Neural crest cell (in vitro differentiated cells): ENCODE results near the gene PLCB3. TPM values are rescaled to one million over a fixed set of nuclear protein-coding genes. Genes with fewer than 3 reads are reported as not detected.
A peak's percentile ranks its signal among the peaks of the same experiment; 100 is the strongest.
"Not testable (repeated sequence)": the region's sequence is repeated elsewhere in the genome, so short reads cannot be mapped to it uniquely, and the experiment has no call there.

Experiments used
- DNase-seq: peaks from one replicate; pipeline ENCODE4 v3.0.0; 2021; ENCODE audit warnings: low read depth, mixed read lengths, low spot score
- H3K27ac Mint-ChIP-seq: one replicate; pipeline ENCODE4 v1.8.0; 2021; ENCODE audit warnings: mild to moderate bottlenecking, mixed read lengths; ENCODE audit not compliant: unreplicated experiment
- H3K27me3 Mint-ChIP-seq: 2 replicates; pipeline ENCODE4 v1.8.0; 2021; ENCODE audit warnings: low read depth, mild to moderate bottlenecking, mixed read lengths
- H3K36me3 Mint-ChIP-seq: 2 replicates; pipeline ENCODE4 v1.8.0; 2021; ENCODE audit warnings: low read depth, mild to moderate bottlenecking, mixed read lengths
- H3K4me1 Mint-ChIP-seq: 2 replicates; pipeline ENCODE4 v1.8.0; 2021; ENCODE audit warnings: mixed read lengths
- H3K4me3 Mint-ChIP-seq: one replicate; pipeline ENCODE4 v1.8.0; 2021; ENCODE audit warnings: mild to moderate bottlenecking, mixed read lengths
- H3K9me3 Mint-ChIP-seq: 2 replicates; pipeline ENCODE4 v1.8.0; 2021; ENCODE audit warnings: mixed read lengths
- total RNA-seq: library from RNA; stranded (reverse); gene quantifications from 2 replicates; pipeline ENCODE4 v1.2.1, GENCODE V29; 2021
- TF ChIP-seq, protein P1 (sequence below): fragments of 200-600 bp; sonication (generic); conservative IDR thresholded peaks from 2 replicates; pipeline ENCODE4 v1.5.0; 2021; ENCODE audit warnings: antibody characterized with exemption, mild to moderate bottlenecking

PLCB3 gene
- total RNA-seq, 1 donor from 2014 or later: 36.4 TPM

GRCh38 chr11:64312947-64313346 lies 61.6 kb downstream of the PLCB3 start:
- peak overlapping the region; percentile 76 for H3K4me3 Mint-ChIP-seq
- no peaks in the 10 kb centered on the region for H3K36me3 Mint-ChIP-seq
- TF ChIP-seq, protein P1, sequence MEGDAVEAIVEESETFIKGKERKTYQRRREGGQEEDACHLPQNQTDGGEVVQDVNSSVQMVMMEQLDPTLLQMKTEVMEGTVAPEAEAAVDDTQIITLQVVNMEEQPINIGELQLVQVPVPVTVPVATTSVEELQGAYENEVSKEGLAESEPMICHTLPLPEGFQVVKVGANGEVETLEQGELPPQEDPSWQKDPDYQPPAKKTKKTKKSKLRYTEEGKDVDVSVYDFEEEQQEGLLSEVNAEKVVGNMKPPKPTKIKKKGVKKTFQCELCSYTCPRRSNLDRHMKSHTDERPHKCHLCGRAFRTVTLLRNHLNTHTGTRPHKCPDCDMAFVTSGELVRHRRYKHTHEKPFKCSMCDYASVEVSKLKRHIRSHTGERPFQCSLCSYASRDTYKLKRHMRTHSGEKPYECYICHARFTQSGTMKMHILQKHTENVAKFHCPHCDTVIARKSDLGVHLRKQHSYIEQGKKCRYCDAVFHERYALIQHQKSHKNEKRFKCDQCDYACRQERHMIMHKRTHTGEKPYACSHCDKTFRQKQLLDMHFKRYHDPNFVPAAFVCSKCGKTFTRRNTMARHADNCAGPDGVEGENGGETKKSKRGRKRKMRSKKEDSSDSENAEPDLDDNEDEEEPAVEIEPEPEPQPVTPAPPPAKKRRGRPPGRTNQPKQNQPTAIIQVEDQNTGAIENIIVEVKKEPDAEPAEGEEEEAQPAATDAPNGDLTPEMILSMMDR: no peak
- no peak for DNase-seq
- H3K27ac Mint-ChIP-seq: no peak overlapping the region
- no peaks in the 10 kb centered on the region for H3K27me3 Mint-ChIP-seq
- H3K4me1 Mint-ChIP-seq: peaks cover 22% of the 10 kb centered on the region
- H3K9me3 Mint-ChIP-seq: no peaks in the 10 kb centered on the region

DNA sequence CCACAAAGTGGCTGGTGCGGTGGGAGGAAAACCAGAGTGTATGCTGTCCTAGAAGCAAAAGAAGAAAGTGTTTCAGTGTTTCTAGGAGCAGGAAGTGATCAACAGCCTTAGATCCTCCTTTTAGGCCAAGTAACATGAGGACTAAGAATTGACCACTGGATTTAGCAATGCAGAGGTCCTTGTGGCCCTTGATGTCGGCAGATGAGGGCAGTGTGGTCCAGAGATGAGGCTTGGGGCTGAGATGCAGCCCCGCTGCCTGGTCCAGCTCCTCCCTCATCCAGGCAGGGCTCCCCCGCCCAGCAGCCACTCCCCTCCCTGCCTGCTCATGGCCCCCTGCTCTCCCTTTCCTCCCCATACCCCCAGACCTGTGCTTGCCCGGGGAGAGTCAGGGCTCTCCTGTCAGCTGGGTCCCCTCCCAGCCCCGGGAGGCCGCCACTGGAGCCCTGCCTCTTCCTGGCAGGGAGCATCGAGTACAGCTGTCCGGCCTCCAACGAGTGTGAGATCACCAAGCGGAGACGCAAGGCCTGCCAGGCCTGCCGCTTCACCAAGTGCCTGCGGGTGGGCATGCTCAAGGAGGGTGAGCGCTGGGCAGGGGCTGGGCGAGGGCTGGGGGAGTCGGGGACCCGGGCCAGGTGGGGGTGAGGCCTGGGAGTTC lies 62.3 kb downstream of the PLCB3 start:
- DNase-seq: no peak

DNA sequence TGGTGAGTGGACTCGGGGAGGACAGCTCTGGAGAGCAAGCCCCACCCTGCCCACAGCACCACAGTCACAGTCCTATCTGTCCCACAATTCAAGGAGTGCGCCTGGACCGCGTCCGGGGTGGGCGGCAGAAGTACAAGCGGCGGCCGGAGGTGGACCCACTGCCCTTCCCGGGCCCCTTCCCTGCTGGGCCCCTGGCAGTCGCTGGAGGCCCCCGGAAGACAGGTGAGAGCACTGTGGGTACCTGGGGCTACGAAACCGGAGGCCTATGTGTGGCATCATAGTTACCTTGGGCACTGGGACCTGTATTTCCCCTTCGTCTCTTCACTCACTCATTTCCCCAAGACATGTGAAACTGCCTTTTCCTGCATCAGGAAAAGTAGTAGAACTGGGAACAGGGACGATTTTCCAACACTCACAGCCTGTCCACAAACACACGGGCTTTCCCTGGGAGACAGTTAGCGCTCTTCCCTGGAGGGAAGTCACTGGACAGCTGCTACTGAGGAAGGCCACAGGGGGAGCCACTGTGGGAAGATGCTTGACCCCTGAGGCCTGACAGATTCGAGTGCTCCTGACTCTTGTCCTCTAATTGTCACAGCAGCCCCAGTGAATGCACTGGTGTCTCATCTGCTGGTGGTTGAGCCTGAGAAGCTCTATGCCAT lies 62.9 kb downstream of the PLCB3 start:
- TF ChIP-seq, protein P1: peak; percentile 41
- H3K9me3 Mint-ChIP-seq: no peaks in the 10 kb centered on the region
- H3K4me1 Mint-ChIP-seq: peaks cover 31% of the 10 kb centered on the region
- DNase-seq: no peak
- H3K4me3 Mint-ChIP-seq: peak overlapping the region; percentile 79
- H3K27ac Mint-ChIP-seq: peak overlapping the region; percentile 93
- H3K36me3 Mint-ChIP-seq: no peaks in the 10 kb centered on the region
- H3K27me3 Mint-ChIP-seq: no peaks in the 10 kb centered on the region

More for the DNA sequence above, 62.3 kb downstream of the PLCB3 start:
- H3K4me1 Mint-ChIP-seq: peaks cover 26% of the 10 kb centered on the region
- peak overlapping the region; percentile 76 for H3K4me3 Mint-ChIP-seq
- H3K27me3 Mint-ChIP-seq: no peaks in the 10 kb centered on the region
- H3K27ac Mint-ChIP-seq: no peak overlapping the region
- no peaks in the 10 kb centered on the region for H3K9me3 Mint-ChIP-seq
- H3K36me3 Mint-ChIP-seq: no peaks in the 10 kb centered on the region
- TF ChIP-seq, protein P1: no peak

GRCh38 chr11:64314805-64315561 lies 63.7 kb downstream of the PLCB3 start:
- Mint-ChIP-seq H3K27ac (no peak overlapping the region), H3K27me3 (no peaks in the 10 kb centered on the region), H3K36me3 (no peaks in the 10 kb centered on the region), H3K9me3 (no peaks in the 10 kb centered on the region), H3K4me1 (peaks cover 33% of the 10 kb centered on the region), H3K4me3 (peak overlapping the region; percentile 79)
- no peak for DNase-seq
- TF ChIP-seq, protein P1: no peak

DNA sequence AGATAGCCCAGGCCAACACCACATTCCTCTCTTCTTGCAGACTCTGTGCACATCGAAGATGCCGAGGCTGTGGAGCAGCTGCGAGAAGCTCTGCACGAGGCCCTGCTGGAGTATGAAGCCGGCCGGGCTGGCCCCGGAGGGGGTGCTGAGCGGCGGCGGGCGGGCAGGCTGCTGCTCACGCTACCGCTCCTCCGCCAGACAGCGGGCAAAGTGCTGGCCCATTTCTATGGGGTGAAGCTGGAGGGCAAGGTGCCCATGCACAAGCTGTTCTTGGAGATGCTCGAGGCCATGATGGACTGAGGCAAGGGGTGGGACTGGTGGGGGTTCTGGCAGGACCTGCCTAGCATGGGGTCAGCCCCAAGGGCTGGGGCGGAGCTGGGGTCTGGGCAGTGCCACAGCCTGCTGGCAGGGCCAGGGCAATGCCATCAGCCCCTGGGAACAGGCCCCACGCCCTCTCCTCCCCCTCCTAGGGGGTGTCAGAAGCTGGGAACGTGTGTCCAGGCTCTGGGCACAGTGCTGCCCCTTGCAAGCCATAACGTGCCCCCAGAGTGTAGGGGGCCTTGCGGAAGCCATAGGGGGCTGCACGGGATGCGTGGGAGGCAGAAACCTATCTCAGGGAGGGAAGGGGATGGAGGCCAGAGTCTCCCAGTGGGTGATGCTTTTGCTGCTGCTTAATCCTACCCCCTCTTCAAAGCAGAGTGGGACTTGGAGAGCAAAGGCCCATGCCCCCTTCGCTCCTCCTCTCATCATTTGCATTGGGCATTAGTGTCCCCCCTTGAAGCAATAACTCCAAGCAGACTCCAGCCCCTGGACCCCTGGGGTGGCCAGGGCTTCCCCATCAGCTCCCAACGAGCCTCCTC lies 64.6 kb downstream of the PLCB3 start:
- not testable (repeated sequence) for DNase-seq, H3K27ac Mint-ChIP-seq, H3K36me3 Mint-ChIP-seq, H3K27me3 Mint-ChIP-seq, H3K9me3 Mint-ChIP-seq
- H3K4me3 Mint-ChIP-seq: peak overlapping the region; percentile 94
- H3K4me1 Mint-ChIP-seq: peaks cover 33% of the 10 kb centered on the region
